IMR-90 (cell line): ENCODE results near the gene KRT4. TPM values are rescaled to one million over a fixed set of nuclear protein-coding genes. Genes with fewer than 3 reads are reported as not detected.

Source experiments
- ATAC-seq: fragments of 200-7000 bp; cut with Tn5 transposase; 2 replicates; pipeline ENCODE4 v1.9.1; 2020; ENCODE audit warnings: low read depth, mild to moderate bottlenecking, moderate library complexity
- BruUV-seq: library from RNA; stranded (reverse); fragments of 400-500 nt; replicated peaks from 2 replicates; lab custom pipeline; 2021; lab: Mats Ljungman, UMichigan
- CTCF ChIA-PET: fragments of 300-600 bp; formaldehyde crosslinking; extraction: SDS; loops from one replicate; lab custom pipeline; 2021; ENCODE audit warnings: antibody characterized with exemption; lab: Yijun Ruan, JAX
- POLR2A ChIA-PET: fragments of 300-600 bp; sonication (Branson Sonifier 250); formaldehyde crosslinking; loops from one replicate; lab custom pipeline; 2022; ENCODE audit warnings: antibody characterized with exemption; ENCODE audit not compliant: unreplicated experiment; lab: Charles Lee
- DNase-seq: peaks from one replicate; pipeline ENCODE4 v3.0.0; 2013
- H2AFZ ChIP-seq: replicated peaks from 2 replicates; pipeline ENCODE3; 2013; ENCODE audit warnings: low read length, mild to moderate bottlenecking; ENCODE audit not compliant: poor library complexity
- H2AK5ac ChIP-seq: 2 replicates; pipeline ENCODE4 v1.6.1; 2013; ENCODE audit warnings: low read depth, low read length, inconsistent platforms
- H2AK9ac ChIP-seq: replicated peaks from 2 replicates; pipeline ENCODE3; 2013; ENCODE audit warnings: mild to moderate bottlenecking, low read depth, low read length, moderate library complexity; ENCODE audit not compliant: poor library complexity
- H2BK120ac ChIP-seq: 2 replicates; pipeline ENCODE4 v1.6.1; 2013; ENCODE audit warnings: low read depth, low read length, inconsistent platforms
- H2BK15ac ChIP-seq: 3 replicates; pipeline ENCODE4 v1.6.1; 2013; ENCODE audit warnings: low read depth, low read length, inconsistent platforms
- H2BK20ac ChIP-seq: 2 replicates; pipeline ENCODE4 v1.6.1; 2013; ENCODE audit warnings: low read depth, mild to moderate bottlenecking, inconsistent platforms, low read length, moderate library complexity
- H2BK5ac ChIP-seq: 2 replicates; pipeline ENCODE4 v1.6.1; 2013; ENCODE audit warnings: mild to moderate bottlenecking, low read depth, low read length, inconsistent platforms; ENCODE audit not compliant: poor library complexity, severe bottlenecking
- H3K14ac ChIP-seq: replicated peaks from 2 replicates; pipeline ENCODE4 v1.6.1; 2013; ENCODE audit warnings: low read depth, low read length, inconsistent platforms
- H3K18ac ChIP-seq: 2 replicates; pipeline ENCODE4 v1.6.1; 2013; ENCODE audit warnings: low read depth, low read length, control low read depth
- H3K23ac ChIP-seq: 2 replicates; pipeline ENCODE4 v1.6.1; 2013; ENCODE audit warnings: low read depth, low read length, inconsistent platforms
- H3K27ac ChIP-seq: 2 replicates; pipeline ENCODE4 v1.5.1; 2013; ENCODE audit warnings: mild to moderate bottlenecking, control low read depth, low read length; ENCODE audit not compliant: insufficient read depth
- H3K27me3 ChIP-seq: 2 replicates; pipeline ENCODE4 v1.6.1; 2013; ENCODE audit warnings: low read length; ENCODE audit not compliant: control insufficient read depth, insufficient read depth
- H3K36me3 ChIP-seq: 2 replicates; pipeline ENCODE4 v1.6.1; 2013; ENCODE audit warnings: low read length, mixed read lengths; ENCODE audit not compliant: control insufficient read depth, insufficient read depth
- H3K4ac ChIP-seq: 2 replicates; pipeline ENCODE4 v1.6.1; 2013; ENCODE audit warnings: low read depth, low read length, inconsistent platforms
- H3K4me1 ChIP-seq: 2 replicates; pipeline ENCODE4 v1.6.1; 2013; ENCODE audit warnings: low read length, mixed read lengths; ENCODE audit not compliant: control insufficient read depth, insufficient read depth
- H3K4me2 ChIP-seq: 2 replicates; pipeline ENCODE4 v1.6.1; 2013; ENCODE audit warnings: low read depth, mild to moderate bottlenecking, control low read depth, low read length, moderate library complexity
- H3K4me3 ChIP-seq: 2 replicates; pipeline ENCODE4 v1.5.1; 2013; ENCODE audit warnings: low read depth, mild to moderate bottlenecking, control low read depth, low read length, moderate library complexity; ENCODE audit not compliant: insufficient read depth
- H3K56ac ChIP-seq: 2 replicates; pipeline ENCODE4 v1.6.1; 2013; ENCODE audit warnings: low read length, inconsistent platforms; ENCODE audit not compliant: insufficient read depth; ENCODE audit errors: extremely low read depth
- H3K79me1 ChIP-seq, 2 experiments: 2 replicates each; pipeline ENCODE4 v1.6.1; 2013; ENCODE audit warnings: low read length in 2 of 2, inconsistent platforms in 1 of 2, low read depth in 1 of 2
- H3K9ac ChIP-seq: 2 replicates; pipeline ENCODE4 v1.6.1; 2013; ENCODE audit warnings: low read depth, low read length, control low read depth
- H3K9me1 ChIP-seq: 2 replicates; pipeline ENCODE4 v1.6.1; 2013; ENCODE audit warnings: low read length, inconsistent platforms; ENCODE audit not compliant: insufficient read depth
- H3K9me3 ChIP-seq: 2 replicates; pipeline ENCODE4 v1.6.1; 2013; ENCODE audit warnings: low read length; ENCODE audit not compliant: control insufficient read depth, insufficient read depth
- H4K20me1 ChIP-seq: 2 replicates; pipeline ENCODE4 v1.6.1; 2013; ENCODE audit warnings: low read length, inconsistent platforms; ENCODE audit not compliant: insufficient read depth
- H4K5ac ChIP-seq: 2 replicates; pipeline ENCODE4 v1.6.1; 2013; ENCODE audit warnings: mild to moderate bottlenecking, low read depth, low read length, control low read depth
- H4K8ac ChIP-seq, 2 experiments: 2 replicates each; pipeline ENCODE4 v1.6.1; 2013; ENCODE audit warnings: low read depth in 2 of 2, low read length in 2 of 2, control low read depth in 1 of 2, inconsistent platforms in 1 of 2
- H4K91ac ChIP-seq: 2 replicates; pipeline ENCODE4 v1.6.1; 2013; ENCODE audit warnings: low read depth, low read length, inconsistent platforms; ENCODE audit not compliant: insufficient read depth
- CHD1 ChIP-seq: IDR thresholded peaks from 2 replicates; pipeline ENCODE4 v1.6.1; 2012; ENCODE audit warnings: low read depth, low read length, improper control_type of control experiment
- FOS ChIP-seq: fragments of 150-350 bp; IDR thresholded peaks from 2 replicates; pipeline ENCODE4 v1.6.1; 2016; ENCODE audit warnings: low read depth, low read length
- MAFK ChIP-seq: IDR thresholded peaks from 2 replicates; pipeline ENCODE4 v1.6.1; 2012; ENCODE audit warnings: low read depth, low read length, improper control_type of control experiment
- MAZ ChIP-seq: IDR thresholded peaks from 2 replicates; pipeline ENCODE4 v1.6.1; 2012; ENCODE audit warnings: low read depth, mild to moderate bottlenecking, low read length, improper control_type of control experiment, moderate library complexity, borderline replicate concordance
- MXI1 ChIP-seq: IDR thresholded peaks from 2 replicates; pipeline ENCODE4 v1.6.1; 2012; ENCODE audit warnings: low read depth, mild to moderate bottlenecking, low read length, moderate library complexity, borderline replicate concordance
- POLR2A ChIP-seq: IDR thresholded peaks from 2 replicates; pipeline ENCODE4 v1.6.1; 2012; ENCODE audit warnings: mild to moderate bottlenecking, low read depth, low read length
- RAD21 ChIP-seq: IDR thresholded peaks from 2 replicates; pipeline ENCODE4 v1.6.1; 2012; ENCODE audit warnings: low read length, improper control_type of control experiment
- RFX5 ChIP-seq: IDR thresholded peaks from 2 replicates; pipeline ENCODE4 v1.8.0; 2012; ENCODE audit warnings: low read depth, mild to moderate bottlenecking, low read length, moderate library complexity
- SMC3 ChIP-seq: fragments of 150-350 bp; IDR thresholded peaks from 2 replicates; pipeline ENCODE4 v1.6.1; 2016; ENCODE audit warnings: low read depth, mild to moderate bottlenecking, antibody characterized with exemption, low read length, moderate library complexity
- WGBS, 2 experiments: methylation state at CpG; one replicate each; pipeline versions ENCODE4 v1.1.5 to v1.1.7; 2013; ENCODE audit warnings: missing lambda C conversion rate in 2 of 2; ENCODE audit not compliant: insufficient read length in 1 of 2; ENCODE audit errors: extremely low coverage in 2 of 2; 5-methylcytosine and 5-hydroxymethylcytosine counted together
- dilution Hi-C: fragments of 300-500 bp; cut with HindIII; formaldehyde crosslinking; loops from one replicate; pipeline ENCODE4 v1.14.3; 2018; ENCODE audit warnings: low sequenced_read_pairs; ENCODE audit not compliant: unreplicated experiment
- in situ Hi-C: fragments of 300-500 bp; cut with MboI; formaldehyde crosslinking; loops from 3 replicates; pipeline ENCODE4 v1.14.3; 2019; ENCODE audit warnings: low sequenced_read_pairs, inconsistent platforms, mixed read lengths
- intact Hi-C: fragments of 100-400 bp; cut with micrococcal nuclease; formaldehyde crosslinking; loops from 2 replicates; pipeline ENCODE4 v1.10.0; 2022
- polyA plus RNA-seq, 3 experiments: library from polyadenylated mRNA; depleted of rRNA; stranded (reverse); fragments of >200 nt; gene quantifications; 2 replicates each; pipeline ENCODE4 v1.2.3, GENCODE V29; 2012; ENCODE audit warnings: low replicate concordance in 1 of 3
- total RNA-seq: library from RNA; depleted of rRNA; stranded (reverse); fragments of >200 nt; gene quantifications from 2 replicates; pipeline ENCODE4 v1.2.3, GENCODE V29; 2012
- TF ChIP-seq, protein P1 (sequence below): fragments of 150-350 bp; IDR thresholded peaks from 2 replicates; pipeline ENCODE4 v1.6.1; 2017; ENCODE audit warnings: mild to moderate bottlenecking, antibody characterized with exemption, low read length, low read depth

The KRT4 gene
- total and polyA plus RNA-seq, 2 of the 4 experiments (the other 2 are of a cell fraction), result under 0.01 to 0.07 TPM

DNA sequence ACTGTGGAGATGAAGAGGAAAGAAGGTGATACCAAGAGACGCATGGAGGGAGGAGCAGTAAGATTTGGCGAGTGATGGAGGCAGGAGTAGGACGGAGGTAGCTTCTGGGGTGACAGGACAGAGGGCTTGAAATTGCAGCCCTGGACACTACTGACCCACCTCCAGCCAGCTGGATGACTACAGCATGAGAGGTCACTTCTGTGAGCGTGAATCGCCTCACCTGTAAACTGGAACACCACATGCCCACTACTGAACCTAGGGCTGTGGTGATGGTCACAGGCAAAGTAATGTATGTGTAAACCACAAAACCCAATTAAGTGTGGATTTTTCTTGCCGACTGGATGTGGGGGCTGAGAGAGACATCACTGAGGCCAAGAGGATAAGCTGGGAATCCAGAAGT lies 6.6 kb upstream of the KRT4 start:
- no peak overlapping the region for H3K23ac ChIP-seq
- no peak overlapping the region for H2BK20ac ChIP-seq
- peak overlapping the region; percentile 43 for H2AFZ ChIP-seq
- H4K5ac ChIP-seq, result no peak overlapping the region
- H3K36me3 ChIP-seq, result no peaks in the 10 kb centered on the region
- no peak overlapping the region for H3K4me2 ChIP-seq
- H3K4ac ChIP-seq, result no peak overlapping the region; the same call in 1 of the 2 replicates
- H4K20me1 ChIP-seq, result no peaks in the 10 kb centered on the region; the same call in 1 of the 2 replicates
- ATAC-seq, result no peak
- BruUV-seq, result no TSS peak
- dilution Hi-C loops (no loop called here), intact Hi-C loops (no loop called here), in situ Hi-C loops (no loop called here)
- no peak overlapping the region for H3K9ac ChIP-seq
- DNase-seq, result no peak
- no peak overlapping the region for H3K14ac ChIP-seq
- H2BK120ac ChIP-seq, result no peak overlapping the region
- H3K56ac ChIP-seq, result no peak overlapping the region
- H3K27me3 ChIP-seq, result peaks cover 47% of the 10 kb centered on the region
- no peak overlapping the region for H3K18ac ChIP-seq
- CTCF ChIA-PET, result no interaction called here
- H2BK15ac ChIP-seq, result no peak overlapping the region
- no peaks in the 10 kb centered on the region for H3K9me1 ChIP-seq
- H3K4me1 ChIP-seq, result no peaks in the 10 kb centered on the region
- H3K27ac ChIP-seq, result no peak overlapping the region
- no peak overlapping the region for H4K8ac ChIP-seq
- H3K79me1 ChIP-seq, result no peaks in the 10 kb centered on the region
- WGBS, 2 experiments, result 100% methylated on average over 1 of the region's 6 CpGs; no CpG with 5 or more reads in 1 of the 2 experiments
- H4K91ac ChIP-seq, result no peak overlapping the region
- no peak overlapping the region for H3K4me3 ChIP-seq
- no peak overlapping the region for H2AK9ac ChIP-seq
- no peak overlapping the region for H2AK5ac ChIP-seq
- H3K9me3 ChIP-seq, result no peaks in the 10 kb centered on the region
- no peak for TF ChIP-seq RAD21
- TF ChIP-seq FOS, result no peak
- no peak for TF ChIP-seq MXI1
- TF ChIP-seq MAFK, result no peak
- TF ChIP-seq RFX5, result no peak
- TF ChIP-seq MAZ, result no peak
- no peak for TF ChIP-seq SMC3
- TF ChIP-seq, protein P1, sequence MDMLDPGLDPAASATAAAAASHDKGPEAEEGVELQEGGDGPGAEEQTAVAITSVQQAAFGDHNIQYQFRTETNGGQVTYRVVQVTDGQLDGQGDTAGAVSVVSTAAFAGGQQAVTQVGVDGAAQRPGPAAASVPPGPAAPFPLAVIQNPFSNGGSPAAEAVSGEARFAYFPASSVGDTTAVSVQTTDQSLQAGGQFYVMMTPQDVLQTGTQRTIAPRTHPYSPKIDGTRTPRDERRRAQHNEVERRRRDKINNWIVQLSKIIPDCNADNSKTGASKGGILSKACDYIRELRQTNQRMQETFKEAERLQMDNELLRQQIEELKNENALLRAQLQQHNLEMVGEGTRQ, result no peak
- TF ChIP-seq CHD1, result no peak
- no peak for TF ChIP-seq POLR2A
- H2BK5ac ChIP-seq, result no peak overlapping the region
- POLR2A ChIA-PET, result no interaction called here
